GM23248 (cell line): Measurements from ENCODE around the gene CXCL6. TPM values are rescaled to one million over a fixed set of nuclear protein-coding genes. Genes with fewer than 3 reads are reported as not detected.
A peak's percentile ranks its signal among the peaks of the same experiment; 100 is the strongest.

Experiments used
- DNase-seq: peaks from one replicate; pipeline ENCODE4 v3.0.0-alpha.2; 2015
- H2AFZ ChIP-seq: fragments of 200-600 bp; sonication (generic); 2 replicates; pipeline ENCODE4 v1.6.1; 2016; ENCODE audit warnings: antibody characterized with exemption
- H3F3A ChIP-seq: fragments of 200-600 bp; sonication (generic); 2 replicates; pipeline ENCODE4 v1.6.1; 2016; ENCODE audit warnings: mild to moderate bottlenecking, antibody characterized with exemption, mixed run types; ENCODE audit not compliant: insufficient read depth
- H3K27ac ChIP-seq: fragments of 200-600 bp; sonication (generic); 2 replicates; pipeline ENCODE4 v1.5.1; 2016; ENCODE audit warnings: mild to moderate bottlenecking
- H3K27me3 ChIP-seq: fragments of 200-600 bp; sonication (generic); replicated peaks from 2 replicates; pipeline ENCODE4 v1.6.1; 2016; ENCODE audit warnings: mild to moderate bottlenecking; ENCODE audit not compliant: insufficient read depth
- H3K36me3 ChIP-seq: fragments of 200-600 bp; sonication (generic); 2 replicates; pipeline ENCODE4 v1.6.1; 2016; ENCODE audit warnings: low read depth, mild to moderate bottlenecking
- H3K4me1 ChIP-seq: fragments of 200-600 bp; sonication (generic); 2 replicates; pipeline ENCODE4 v1.6.1; 2016; ENCODE audit warnings: mild to moderate bottlenecking; ENCODE audit not compliant: insufficient read depth
- H3K4me2 ChIP-seq: fragments of 200-600 bp; sonication (generic); one replicate; pipeline ENCODE4 v1.6.1; 2016; ENCODE audit warnings: mild to moderate bottlenecking; ENCODE audit not compliant: unreplicated experiment
- H3K4me3 ChIP-seq: fragments of 200-600 bp; sonication (generic); 2 replicates; pipeline ENCODE4 v1.5.1; 2016; ENCODE audit warnings: mild to moderate bottlenecking
- H3K79me2 ChIP-seq: fragments of 200-600 bp; sonication (generic); 2 replicates; pipeline ENCODE4 v1.6.1; 2016; ENCODE audit warnings: mild to moderate bottlenecking; ENCODE audit not compliant: insufficient read depth
- H3K9ac ChIP-seq: fragments of 200-600 bp; sonication (generic); 2 replicates; pipeline ENCODE4 v1.6.1; 2016; ENCODE audit warnings: mild to moderate bottlenecking
- H3K9me2 ChIP-seq: fragments of 200-600 bp; sonication (generic); 2 replicates; pipeline ENCODE4 v1.6.1; 2016; ENCODE audit warnings: mixed run types, mild to moderate bottlenecking, moderate library complexity; ENCODE audit not compliant: insufficient read depth
- H3K9me3 ChIP-seq: fragments of 200-600 bp; sonication (generic); one replicate; pipeline ENCODE4 v1.6.1; 2017; ENCODE audit warnings: low read depth
- H4K20me1 ChIP-seq: fragments of 200-600 bp; sonication (generic); 2 replicates; pipeline ENCODE4 v1.6.0; 2016; ENCODE audit not compliant: insufficient read depth
- EZH2 ChIP-seq: fragments of 200-600 bp; sonication (generic); IDR thresholded peaks from 2 replicates; pipeline ENCODE4 v1.6.1; 2018; ENCODE audit warnings: antibody characterized with exemption, mild to moderate bottlenecking; ENCODE audit not compliant: insufficient read depth, poor library complexity, severe bottlenecking
- EZH2phosphoT487 ChIP-seq: fragments of 200-600 bp; sonication (generic); IDR thresholded peaks from 2 replicates; pipeline ENCODE4 v1.6.1; 2018; ENCODE audit warnings: antibody characterized with exemption, moderate library complexity, mild to moderate bottlenecking, low read depth; ENCODE audit not compliant: insufficient read depth
- WGBS, 2 experiments: methylation state at CpG; one replicate each; pipeline ENCODE4 v1.1.6; 2015 to 2017; ENCODE audit warnings: low lambda C conversion rate in 2 of 2, low coverage in 1 of 2; ENCODE audit errors: missing lambda C conversion rate in 2 of 2; 5-methylcytosine and 5-hydroxymethylcytosine counted together
- in situ Hi-C: fragments of 300-500 bp; cut with MboI; formaldehyde crosslinking; loops from 2 replicates; pipeline ENCODE4 v1.15.0; 2020
- polyA plus RNA-seq: library from polyadenylated mRNA; unstranded; fragments of >200 nt; fragmentation: Nextera tagmentation; extraction: Ambion mirVana; gene quantifications from 2 replicates; pipeline ENCODE4 v1.2.1, GENCODE V29; 2016
- total RNA-seq: library from RNA; depleted of rRNA; stranded (reverse); fragments of >200 nt; shearing (Covaris generic); gene quantifications from 2 replicates; pipeline ENCODE4 v1.2.3, GENCODE V29; 2014; rRNA removed

The CXCL6 gene
- total and polyA plus RNA-seq, 2 experiments from 2014 or later = 8.1 to 17.9 TPM

DNA sequence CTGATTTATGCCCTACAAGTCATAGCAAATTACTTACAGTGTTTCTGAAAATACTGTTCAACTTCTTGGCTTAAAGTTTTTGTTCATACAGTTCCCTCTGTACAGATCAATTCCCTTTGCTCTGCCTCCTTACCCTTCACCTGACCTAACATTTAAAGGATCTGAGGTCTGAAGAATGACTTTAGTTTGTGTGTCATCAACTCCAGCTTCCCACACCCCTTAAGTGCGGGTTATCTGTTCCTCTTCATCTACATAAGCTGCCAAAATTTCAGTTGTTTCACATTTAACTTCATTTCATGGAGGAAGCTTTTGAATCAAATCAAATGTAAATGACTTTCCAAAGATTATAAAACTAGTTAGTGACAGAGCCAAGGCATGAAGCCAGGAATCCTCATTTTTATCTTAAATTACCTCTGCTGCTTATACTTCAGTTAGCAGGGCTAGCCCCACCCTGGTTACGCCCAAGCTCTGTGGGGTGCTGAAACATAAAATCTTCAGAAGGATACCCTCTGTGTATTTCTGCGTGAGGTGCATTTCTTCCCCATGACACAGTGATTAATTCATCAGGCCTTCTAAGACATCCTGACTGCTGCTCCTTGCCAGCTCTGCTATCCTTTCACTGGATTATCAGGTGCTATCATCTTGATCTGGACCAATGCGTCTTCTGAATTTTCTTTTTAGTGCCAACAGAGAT is 49.2 kb downstream of the CXCL6 start:
- Histone ChIP-seq H3K9me3 (no peaks in the 10 kb centered on the region), H3K4me2 (peak overlapping the region; percentile 28), H3K4me1 (peaks cover 34% of the 10 kb centered on the region), H3K9ac (no peak overlapping the region), H3K27me3 (no peaks in the 10 kb centered on the region), H3K9me2 (no peaks in the 10 kb centered on the region), H2AFZ (no peak overlapping the region), H4K20me1 (no peaks in the 10 kb centered on the region), H3K36me3 (no peaks in the 10 kb centered on the region), H3K79me2 (no peaks in the 10 kb centered on the region), H3F3A (peaks cover 16% of the 10 kb centered on the region; the same call in 1 of the 2 replicates), H3K27ac (no peak overlapping the region), H3K4me3 (no peak overlapping the region)
- 41 to 52% methylated on average over 4 of the region's 4 CpGs for WGBS, 2 experiments
- in situ Hi-C loops = no loop called here
- TF ChIP-seq EZH2phosphoT487 (no peak), EZH2 (no peak)
- peak; percentile 35 for DNase-seq

Other genes with a start within 250 kb of the CXCL6 start
- gene RASSF6, start 216.2 kb upstream of the CXCL6 start, total RNA-seq = not detected in 2 replicates
- gene RASSF6, start 216.2 kb upstream of the CXCL6 start, polyA plus RNA-seq = not detected in 2 replicates
- 20.0 TPM in 2 replicates for gene CXCL8, start 96.1 kb upstream of the CXCL6 start, total RNA-seq
- gene CXCL8, start 96.1 kb upstream of the CXCL6 start, polyA plus RNA-seq = 15.5 and 15.9 TPM in 2 replicates
- gene PF4V1, start 16.6 kb downstream of the CXCL6 start, total RNA-seq = 13.8 TPM in 1 of 2 replicates, not detected in the other
- gene PF4V1, start 16.6 kb downstream of the CXCL6 start, polyA plus RNA-seq = 6.5 and 8.1 TPM in 2 replicates
- 12.9 and 14.8 TPM in 2 replicates for gene CXCL1, start 32.7 kb downstream of the CXCL6 start, total RNA-seq
- 12.6 and 13.9 TPM in 2 replicates for gene CXCL1, start 32.7 kb downstream of the CXCL6 start, polyA plus RNA-seq
- gene PF4, start 145.3 kb downstream of the CXCL6 start, total RNA-seq = not detected in 2 replicates
- not detected in 2 replicates for gene PF4, start 145.3 kb downstream of the CXCL6 start, polyA plus RNA-seq
- not detected in 2 replicates for gene PPBP, start 151.5 kb downstream of the CXCL6 start, total RNA-seq
- not detected in 2 replicates for gene PPBP, start 151.5 kb downstream of the CXCL6 start, polyA plus RNA-seq
- not detected in 2 replicates for gene CXCL5, start 162.0 kb downstream of the CXCL6 start, total RNA-seq
- gene CXCL5, start 162.0 kb downstream of the CXCL6 start, polyA plus RNA-seq = not detected in 2 replicates
- not detected in 2 replicates for gene CXCL3, start 202.0 kb downstream of the CXCL6 start, total RNA-seq
- 2.1 and 3.0 TPM in 2 replicates for gene CXCL3, start 202.0 kb downstream of the CXCL6 start, polyA plus RNA-seq